Measurements from ENCODE around the gene PLEKHA4.
"Not testable (repeated sequence)": the region's sequence is repeated elsewhere in the genome, so short reads cannot be mapped to it uniquely, and the experiment has no call there.

The PLEKHA4 gene

GRCh38 chr19:48900477-48901406 is 32.3 kb upstream of the PLEKHA4 start:
- Histone ChIP-seq H3K27ac (ENCODE audit: low read depth, low read length) (peak overlapping the region; percentile 48), H3K36me3 (ENCODE audit: low read length) (no peaks in the 10 kb centered on the region), H3K9me2 (replicated peaks; ENCODE audit: insufficient read depth, low read length) (no peaks in the 10 kb centered on the region), H3K4me2 (ENCODE audit: low read depth, low read length, poor library complexity, severe bottlenecking) (peak overlapping the region; percentile 86), H3K4me3 (ENCODE audit: insufficient read depth, low read length, poor library complexity, severe bottlenecking) (peak overlapping the region; percentile 97), H4K20me1 (ENCODE audit: low read depth, low read length) (no peaks in the 10 kb centered on the region), H3K9me3 (ENCODE audit: insufficient read depth, low read length) (no peaks in the 10 kb centered on the region), H3K79me2 (ENCODE audit: insufficient read depth, low read length) (peaks cover 12% of the 10 kb centered on the region; the same call in 1 of the 2 replicates), H3K27me3 (ENCODE audit: low read length) (no peaks in the 10 kb centered on the region), H3F3A (ENCODE audit: insufficient read depth) (no peaks in the 10 kb centered on the region), H2AFZ (ENCODE audit: low read depth, low read length, severe bottlenecking) (no peak overlapping the region), H3K9ac (ENCODE audit: low read length) (peak overlapping the region; percentile 82)
- TF ChIP-seq CTCF (IDR thresholded peaks at IDR 0.05; ENCODE audit: insufficient read depth, low read length, poor library complexity, severe bottlenecking), result no peak
- TF ChIP-seq EZH2phosphoT487 (conservative IDR thresholded peaks at IDR 0.05; ENCODE audit: low read length), result no peak

- peak within 1 kb of the TSS; percentile 97 for H3K4me3 ChIP-seq (ENCODE audit: insufficient read depth, low read length, poor library complexity, severe bottlenecking)
- peak within 1 kb of the TSS; percentile 86 for H3K4me2 ChIP-seq (ENCODE audit: low read depth, low read length, poor library complexity, severe bottlenecking)
- H3K27ac ChIP-seq (ENCODE audit: low read depth, low read length), result peak within 1 kb of the TSS; percentile 49
- no peaks in the 10 kb centered on the region for H3K9me2 ChIP-seq (replicated peaks; ENCODE audit: insufficient read depth, low read length)
- H3F3A ChIP-seq (ENCODE audit: insufficient read depth), result no peaks in the 10 kb centered on the region
- H3K79me2 ChIP-seq (ENCODE audit: insufficient read depth, low read length), result peaks cover 12% of the 10 kb centered on the region; the same call in 1 of the 2 replicates
- no peaks in the 10 kb centered on the region for H3K36me3 ChIP-seq (ENCODE audit: low read length)
- no peaks in the 10 kb centered on the region for H4K20me1 ChIP-seq (ENCODE audit: low read depth, low read length)
- H2AFZ ChIP-seq (ENCODE audit: low read depth, low read length, severe bottlenecking), result peak within 1 kb of the TSS; percentile 86
- H3K9ac ChIP-seq (ENCODE audit: low read length), result peak within 1 kb of the TSS; percentile 82
- TF ChIP-seq CTCF (IDR thresholded peaks at IDR 0.05; ENCODE audit: insufficient read depth, low read length, poor library complexity, severe bottlenecking) (no peak), EZH2phosphoT487 (conservative IDR thresholded peaks at IDR 0.05; ENCODE audit: low read length) (no peak)
- H3K9me3 ChIP-seq (ENCODE audit: insufficient read depth, low read length), result no peaks in the 10 kb centered on the region
- H3K27me3 ChIP-seq (ENCODE audit: low read length), result no peaks in the 10 kb centered on the region
Measured at GRCh38 chr19:48899781-48900476, 31.5 kb upstream of the PLEKHA4 start, which contains the start of gene NUCB1. TSS of gene NUCB1 (plus strand) at chr19:48900312. CDS start at chr19:48900797, 485 bp downstream.

- not testable (repeated sequence) for H3K9me3 ChIP-seq (ENCODE audit: insufficient read depth, low read length); H3K27me3 ChIP-seq (ENCODE audit: low read length); H3F3A ChIP-seq (ENCODE audit: insufficient read depth); H3K36me3 ChIP-seq (ENCODE audit: low read length); H3K9ac ChIP-seq (ENCODE audit: low read length); H3K9me2 ChIP-seq (replicated peaks; ENCODE audit: insufficient read depth, low read length); H2AFZ ChIP-seq (ENCODE audit: low read depth, low read length, severe bottlenecking); H4K20me1 ChIP-seq (ENCODE audit: low read depth, low read length); H3K4me3 ChIP-seq (ENCODE audit: insufficient read depth, low read length, poor library complexity, severe bottlenecking); H3K27ac ChIP-seq (ENCODE audit: low read depth, low read length)
- Histone ChIP-seq H3K79me2 (ENCODE audit: insufficient read depth, low read length) (peaks cover 12% of the 10 kb centered on the region; the same call in 1 of the 2 replicates), H3K4me2 (ENCODE audit: low read depth, low read length, poor library complexity, severe bottlenecking) (peak overlapping the region; percentile 86)
Measured at GRCh38 chr19:48899386-48899749, 31.0 kb upstream of the PLEKHA4 start.

Measured in SU-DHL-6 (cell line).